Stimulated activated CD8-positive, alpha-beta memory T cell treated with anti-CD3 and anti-CD28 coated beads, Interleukin-15, amount 100 ng/mL, for 48 hours (primary cell): ENCODE measurements around the gene UBQLN4.

Source experiments
- DNase-seq, 2 donors: peaks; one replicate each; pipeline ENCODE4 v3.0.0-alpha.2; 2020; ENCODE audit warnings: low read depth in 2 of 2

The UBQLN4 gene

GRCh38 chr1:156053768-156054499, at the start of gene UBQLN4:
Gene UBQLN4 (minus strand): TSS chr1:156053798. CDS start chr1:156053701, 97 bp downstream.
- peak; percentile 77 to 82 for DNase-seq

- DNase-seq = no peak
Observed at GRCh38 chr1:156102633-156103511, 49.3 kb upstream of the UBQLN4 start.

GRCh38 chr1:156101880-156102279, 48.3 kb upstream of the UBQLN4 start:
- DNase-seq = no peak

- DNase-seq = no peak
Observed at GRCh38 chr1:156100205-156100995, 46.8 kb upstream of the UBQLN4 start.

GRCh38 chr1:156099282-156099681, 45.7 kb upstream of the UBQLN4 start:
- DNase-seq = no peak

GRCh38 chr1:156098784-156099183, 45.2 kb upstream of the UBQLN4 start:
- no peak for DNase-seq

GRCh38 chr1:156097499-156098178, 44.0 kb upstream of the UBQLN4 start:
- peak in 1 of 2 donors; percentile 58 for DNase-seq

- peak; percentile 92 to 93 for DNase-seq
Observed at GRCh38 chr1:156096640-156097391, 43.2 kb upstream of the UBQLN4 start.

GRCh38 chr1:156095906-156096508, 42.4 kb upstream of the UBQLN4 start:
- DNase-seq = no peak

GRCh38 chr1:156091610-156092009, 38.0 kb upstream of the UBQLN4 start:
- DNase-seq = no peak

- peak; percentile 78 to 79 for DNase-seq
Observed at GRCh38 chr1:156090840-156091188, 37.2 kb upstream of the UBQLN4 start.

- DNase-seq = no peak
Observed at GRCh38 chr1:156090138-156090839, 36.7 kb upstream of the UBQLN4 start.

- DNase-seq = no peak
Observed at GRCh38 chr1:156089704-156090103, 36.1 kb upstream of the UBQLN4 start.

- no peak for DNase-seq
Observed at GRCh38 chr1:156086256-156086662, 32.7 kb upstream of the UBQLN4 start.

GRCh38 chr1:156083800-156084790, 30.5 kb upstream of the UBQLN4 start:
- DNase-seq = no peak

GRCh38 chr1:156082309-156083091, 28.9 kb upstream of the UBQLN4 start, which contains the start of gene MEX3A:
Gene MEX3A (minus strand): TSS chr1:156082465. CDS start chr1:156081998, 467 bp downstream.
- DNase-seq = peak in 1 of 2 donors; percentile 42

GRCh38 chr1:156081917-156082308, 28.3 kb upstream of the UBQLN4 start:
- no peak for DNase-seq
